NCI-H526 (cell line): Measurements from ENCODE around the gene MCIDAS.

Experiments used
- DNase-seq, 2 experiments: peaks; one replicate each; lab custom pipeline; 2025; lab: John Stamatoyannopoulos, UW

Gene MCIDAS

GRCh38 chr5:55222092-55222984, 4.8 kb downstream of the MCIDAS start:
- no peak for DNase-seq

GRCh38 chr5:55220433-55221185, 6.5 kb downstream of the MCIDAS start:
- DNase-seq = no peak

GRCh38 chr5:55219770-55220169, 7.3 kb downstream of the MCIDAS start:
- no peak for DNase-seq

GRCh38 chr5:55218967-55219366, 8.1 kb downstream of the MCIDAS start:
- DNase-seq = peak; percentile 70 to 86

- DNase-seq = peak in 1 of 2 experiments; percentile 11
Observed at GRCh38 chr5:55211184-55211874, 15.8 kb downstream of the MCIDAS start.

GRCh38 chr5:55205001-55205400, 22.1 kb downstream of the MCIDAS start:
- DNase-seq = no peak

- DNase-seq = no peak
Observed at GRCh38 chr5:55191165-55191564, 36.0 kb downstream of the MCIDAS start.

- peak; percentile 9 to 31 for DNase-seq
Observed at GRCh38 chr5:55188656-55189540, 38.2 kb downstream of the MCIDAS start.

- DNase-seq = peak in 1 of 2 experiments; percentile 47
Observed at GRCh38 chr5:55187370-55187769, 39.7 kb downstream of the MCIDAS start.

GRCh38 chr5:55180016-55180415, 47.1 kb downstream of the MCIDAS start:
- no peak for DNase-seq

- no peak for DNase-seq
Observed at GRCh38 chr5:55177078-55177477, 50.0 kb downstream of the MCIDAS start.

- DNase-seq = peak in 1 of 2 experiments; percentile 76
Observed at GRCh38 chr5:55176176-55176818, 50.8 kb downstream of the MCIDAS start.

- no peak for DNase-seq
Observed at GRCh38 chr5:55175781-55176175, 51.3 kb downstream of the MCIDAS start.

GRCh38 chr5:55173687-55174230, 53.4 kb downstream of the MCIDAS start:
- DNase-seq = no peak

GRCh38 chr5:55172937-55173686, 54.0 kb downstream of the MCIDAS start, which contains the start of gene CDC20B:
Gene CDC20B (minus strand): TSS chr5:55173177. CDS start chr5:55173000, 177 bp downstream.
- peak in 1 of 2 experiments; percentile 71 for DNase-seq

- peak; percentile 78 for DNase-seq
Observed at GRCh38 chr5:55172051-55172899, 54.8 kb downstream of the MCIDAS start.

GRCh38 chr5:55171471-55171870, 55.6 kb downstream of the MCIDAS start:
- DNase-seq = no peak
